ENCODE measurements around the gene SRSF11.

Gene SRSF11

GRCh38 chr1:70222716-70223235 lies 1.6 kb downstream of the SRSF11 start:
- DNase-seq (ENCODE audit: low spot score), result no peak

GRCh38 chr1:70224954-70225353 lies 3.8 kb downstream of the SRSF11 start:
- DNase-seq (ENCODE audit: low spot score), result no peak

- DNase-seq (ENCODE audit: low spot score), result no peak
Measured at GRCh38 chr1:70227439-70227838, 6.3 kb downstream of the SRSF11 start.

- DNase-seq (ENCODE audit: low spot score), result no peak
Measured at GRCh38 chr1:70228670-70229069, 7.5 kb downstream of the SRSF11 start.

GRCh38 chr1:70231475-70231874 lies 10.3 kb downstream of the SRSF11 start:
- DNase-seq (ENCODE audit: low spot score), result no peak

- no peak for DNase-seq (ENCODE audit: low spot score)
Measured at GRCh38 chr1:70234733-70235132, 13.6 kb downstream of the SRSF11 start.

GRCh38 chr1:70239940-70240339 lies 18.8 kb downstream of the SRSF11 start:
- DNase-seq (ENCODE audit: low spot score), result no peak

- DNase-seq (ENCODE audit: low spot score), result no peak
Measured at GRCh38 chr1:70247122-70247521, 25.9 kb downstream of the SRSF11 start.

GRCh38 chr1:70247768-70248167 lies 26.6 kb downstream of the SRSF11 start:
- DNase-seq (ENCODE audit: low spot score), result no peak

GRCh38 chr1:70248729-70249128 lies 27.5 kb downstream of the SRSF11 start:
- no peak for DNase-seq (ENCODE audit: low spot score)

- DNase-seq (ENCODE audit: low spot score), result no peak
Measured at GRCh38 chr1:70256664-70257063, 35.5 kb downstream of the SRSF11 start.

GRCh38 chr1:70264839-70265238 lies 43.7 kb downstream of the SRSF11 start:
- no peak for DNase-seq (ENCODE audit: low spot score)

GRCh38 chr1:70265946-70266345 lies 44.8 kb downstream of the SRSF11 start:
- no peak for DNase-seq (ENCODE audit: low spot score)

- no peak for DNase-seq (ENCODE audit: low spot score)
Measured at GRCh38 chr1:70277875-70278274, 56.7 kb downstream of the SRSF11 start.

- no peak for DNase-seq (ENCODE audit: low spot score)
Measured at GRCh38 chr1:70278710-70279109, 57.5 kb downstream of the SRSF11 start.

- no peak for DNase-seq (ENCODE audit: low spot score)
Measured at GRCh38 chr1:70284366-70284765, 63.2 kb downstream of the SRSF11 start.

- no peak for DNase-seq (ENCODE audit: low spot score)
Measured at GRCh38 chr1:70286453-70286852, 65.3 kb downstream of the SRSF11 start.

- no peak for DNase-seq (ENCODE audit: low spot score)
Measured at GRCh38 chr1:70288166-70288565, 67.0 kb downstream of the SRSF11 start.

- no peak for DNase-seq (ENCODE audit: low spot score)
Measured at GRCh38 chr1:70290218-70290617, 69.0 kb downstream of the SRSF11 start.

- DNase-seq (ENCODE audit: low spot score), result no peak
Measured at GRCh38 chr1:70293186-70293843, 72.1 kb downstream of the SRSF11 start.

- DNase-seq (ENCODE audit: low spot score), result no peak
Measured at GRCh38 chr1:70295749-70296148, 74.6 kb downstream of the SRSF11 start.

GRCh38 chr1:70299472-70299871 lies 78.3 kb downstream of the SRSF11 start:
- no peak for DNase-seq (ENCODE audit: low spot score)

All from CD4-positive, alpha-beta T cell treated with Interleukin-6 at 100 ng/mL for 8 hours (primary cell).